Hepatocyte (in vitro differentiated cells): ENCODE results near the gene ZNF512B.

Source experiments
- EZH2 ChIP-seq: fragments of 200-600 bp; sonication (generic); IDR thresholded peaks from 2 replicates; pipeline ENCODE4 v1.6.1; 2016; ENCODE audit warnings: antibody characterized with exemption, mild to moderate bottlenecking, borderline replicate concordance
- TF ChIP-seq, protein P1 (sequence below): fragments of 200-600 bp; sonication (generic); IDR thresholded peaks from 2 replicates; pipeline ENCODE4 v1.5.1; 2016; ENCODE audit warnings: antibody characterized with exemption, mild to moderate bottlenecking; ENCODE audit not compliant: poor library complexity

DNA sequence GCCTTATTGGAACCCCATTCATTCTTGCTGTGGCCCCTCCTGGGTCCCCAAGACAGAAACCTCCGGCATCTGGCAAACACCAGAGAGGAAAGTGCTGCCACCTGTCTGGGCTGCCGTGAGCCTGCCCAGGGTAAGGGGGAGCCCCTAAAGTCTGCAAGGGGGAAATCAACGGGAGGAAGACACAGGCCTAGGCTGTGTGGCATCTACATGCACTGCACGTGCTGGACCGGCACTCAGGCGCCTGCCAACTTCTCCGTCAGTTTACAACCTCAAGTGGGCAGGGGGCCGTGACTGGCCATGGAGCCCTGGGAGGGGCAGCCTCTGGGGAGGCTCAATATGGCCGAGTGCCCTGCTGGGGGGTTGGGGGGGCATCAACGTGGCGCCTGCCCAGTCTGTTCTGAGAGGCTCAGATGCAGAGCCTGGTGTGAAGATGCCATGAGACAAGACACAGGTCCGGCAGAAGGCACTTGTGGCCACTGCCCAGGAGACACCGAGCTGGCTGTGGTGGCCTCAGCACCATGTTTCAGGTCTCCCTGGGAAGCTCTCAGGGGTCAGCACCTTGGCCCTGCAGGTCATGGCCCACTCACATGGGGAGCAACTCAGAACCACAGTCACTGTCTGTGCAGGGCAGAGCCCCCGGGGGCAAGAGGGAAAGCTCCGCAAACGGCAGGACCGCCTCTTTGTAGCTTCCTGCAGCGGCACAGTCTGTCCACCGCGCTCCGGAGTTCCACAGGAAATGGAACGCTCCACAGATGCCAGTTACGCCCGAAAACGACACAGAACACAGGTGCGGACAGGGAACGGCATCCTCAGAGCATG is 21.9 kb downstream of the ZNF512B start:
- TF ChIP-seq, protein P1, sequence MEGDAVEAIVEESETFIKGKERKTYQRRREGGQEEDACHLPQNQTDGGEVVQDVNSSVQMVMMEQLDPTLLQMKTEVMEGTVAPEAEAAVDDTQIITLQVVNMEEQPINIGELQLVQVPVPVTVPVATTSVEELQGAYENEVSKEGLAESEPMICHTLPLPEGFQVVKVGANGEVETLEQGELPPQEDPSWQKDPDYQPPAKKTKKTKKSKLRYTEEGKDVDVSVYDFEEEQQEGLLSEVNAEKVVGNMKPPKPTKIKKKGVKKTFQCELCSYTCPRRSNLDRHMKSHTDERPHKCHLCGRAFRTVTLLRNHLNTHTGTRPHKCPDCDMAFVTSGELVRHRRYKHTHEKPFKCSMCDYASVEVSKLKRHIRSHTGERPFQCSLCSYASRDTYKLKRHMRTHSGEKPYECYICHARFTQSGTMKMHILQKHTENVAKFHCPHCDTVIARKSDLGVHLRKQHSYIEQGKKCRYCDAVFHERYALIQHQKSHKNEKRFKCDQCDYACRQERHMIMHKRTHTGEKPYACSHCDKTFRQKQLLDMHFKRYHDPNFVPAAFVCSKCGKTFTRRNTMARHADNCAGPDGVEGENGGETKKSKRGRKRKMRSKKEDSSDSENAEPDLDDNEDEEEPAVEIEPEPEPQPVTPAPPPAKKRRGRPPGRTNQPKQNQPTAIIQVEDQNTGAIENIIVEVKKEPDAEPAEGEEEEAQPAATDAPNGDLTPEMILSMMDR, result no peak
- TF ChIP-seq EZH2, result no peak
